B cell (primary cell): ENCODE results near the gene CLIP1. TPM values are rescaled to one million over a fixed set of nuclear protein-coding genes. Genes with fewer than 3 reads are reported as not detected.

Experiments used
- ATAC-seq: fragments of 200-7000 bp; cut with Tn5 transposase; one replicate; pipeline ENCODE4 v1.10.0; 2021; ENCODE audit warnings: low read depth, mild to moderate bottlenecking, moderate number of reproducible peaks, moderate library complexity
- CTCF ChIA-PET: fragments of 350-600 bp; sonication (Branson Sonifier 250); formaldehyde crosslinking; loops from one replicate; lab custom pipeline; 2021; ENCODE audit warnings: antibody characterized with exemption, inconsistent platforms; lab: Charles Lee
- POLR2A ChIA-PET: fragments of 350-600 bp; sonication (Branson Sonifier 250); formaldehyde crosslinking; loops from one replicate; lab custom pipeline; 2021; ENCODE audit warnings: antibody characterized with exemption; lab: Charles Lee
- DNase-seq: peaks from one replicate; pipeline ENCODE4 v3.0.0; 2013
- H2AFZ ChIP-seq: 2 replicates; pipeline ENCODE4 v1.6.1; 2012; ENCODE audit warnings: mild to moderate bottlenecking, low read depth, low read length; ENCODE audit not compliant: insufficient read depth, poor library complexity, severe bottlenecking
- H3K27ac ChIP-seq, 2 donors: 1 replicate in 1 of 2; 2 replicates in 1 of 2; pipeline ENCODE4 v1.5.1; 2012 to 2013; ENCODE audit warnings: low read length in 2 of 2, mild to moderate bottlenecking in 2 of 2, moderate library complexity in 1 of 2
- H3K27me3 ChIP-seq, 4 experiments: fragments of 200-600 bp in 1 of 4; sonication (generic) in 1 of 4; replicated peaks in 1 of 4; 1 replicate in 2 of 4; 2 replicates in 2 of 4; pipeline versions ENCODE4 v1.6.1 to v1.7.0; 2013 to 2016; ENCODE audit warnings: low read length in 3 of 4, mild to moderate bottlenecking in 2 of 4, mixed read lengths in 1 of 4, moderate library complexity in 1 of 4; ENCODE audit not compliant: insufficient read depth in 4 of 4, control insufficient read depth in 3 of 4; ENCODE audit errors: control extremely low read depth in 1 of 4
- H3K36me3 ChIP-seq, 2 experiments: replicated peaks in 1 of 2; 1 replicate in 1 of 2; 2 replicates in 1 of 2; pipeline versions ENCODE4 v1.6.1 to v1.7.1; 2013; ENCODE audit warnings: low read length in 1 of 2; ENCODE audit not compliant: insufficient read depth in 2 of 2, control insufficient read depth in 1 of 2; ENCODE audit errors: control extremely low read depth in 1 of 2, extremely low read depth in 1 of 2
- H3K4me1 ChIP-seq, 2 donors: fragments of 200-600 bp in 1 of 2; sonication (generic) in 1 of 2; 1 replicate in 1 of 2; 2 replicates in 1 of 2; pipeline versions ENCODE4 v1.5.1 to v1.6.1; 2013 to 2017; ENCODE audit warnings: low read length in 2 of 2; ENCODE audit not compliant: control insufficient read depth in 2 of 2, insufficient read depth in 2 of 2
- H3K4me2 ChIP-seq: replicated peaks from 2 replicates; pipeline ENCODE3; 2012; ENCODE audit warnings: mild to moderate bottlenecking, low read depth, low read length; ENCODE audit not compliant: poor library complexity, severe bottlenecking
- H3K4me3 ChIP-seq, 5 experiments: fragments of 200-600 bp in 1 of 5; sonication (generic) in 1 of 5; 1 replicate in 3 of 5; 2 replicates in 2 of 5; pipeline versions ENCODE4 v1.5.1 to v1.7.0; 2011 to 2016; ENCODE audit warnings: low read length in 4 of 5, mild to moderate bottlenecking in 4 of 5, low read depth in 2 of 5, control low read depth in 1 of 5, moderate library complexity in 1 of 5; ENCODE audit not compliant: insufficient read depth in 1 of 5; ENCODE audit errors: control extremely low read depth in 1 of 5, extremely low read depth in 1 of 5
- H3K79me2 ChIP-seq: fragments of 200-600 bp; sonication (generic); one replicate; pipeline ENCODE4 v1.6.0; 2016; ENCODE audit warnings: low read length; ENCODE audit not compliant: control insufficient read depth, insufficient read depth
- H3K9ac ChIP-seq: fragments of 200-600 bp; sonication (generic); 2 replicates; pipeline ENCODE4 v1.6.1; 2017; ENCODE audit warnings: mild to moderate bottlenecking, low read length, moderate library complexity
- H3K9me3 ChIP-seq, 3 donors: one replicate each; pipeline versions ENCODE4 v1.6.1 to v1.7.1; 2013; ENCODE audit warnings: low read length in 2 of 3; ENCODE audit not compliant: control insufficient read depth in 2 of 3, insufficient read depth in 1 of 3; ENCODE audit errors: control extremely low read depth in 1 of 3
- H4K20me1 ChIP-seq: 2 replicates; pipeline ENCODE4 v1.6.0; 2012; ENCODE audit warnings: mild to moderate bottlenecking, low read length; ENCODE audit not compliant: insufficient read depth, control insufficient read depth, poor library complexity, severe bottlenecking
- H3K27ac Mint-ChIP-seq: one replicate; pipeline ENCODE4 v1.8.0; 2021; ENCODE audit warnings: mixed read lengths
- H3K27me3 Mint-ChIP-seq: one replicate; pipeline ENCODE4 v1.8.0; 2021; ENCODE audit warnings: mixed read lengths
- H3K4me1 Mint-ChIP-seq: one replicate; pipeline ENCODE4 v1.8.0; 2021; ENCODE audit warnings: mixed read lengths
- H3K4me3 Mint-ChIP-seq: one replicate; pipeline ENCODE4 v1.8.0; 2021; ENCODE audit warnings: mixed read lengths
- H3K9me3 Mint-ChIP-seq: one replicate; pipeline ENCODE4 v1.8.0; 2022; ENCODE audit warnings: mixed read lengths; ENCODE audit not compliant: insufficient read depth
- CTCF ChIP-seq: fragments of 200-600 bp; IDR thresholded peaks from one replicate; pipeline ENCODE4 v1.8.0; 2022; ENCODE audit warnings: antibody characterized with exemption, mild to moderate bottlenecking
- EZH2 ChIP-seq: IDR thresholded peaks from 2 replicates; pipeline ENCODE4 v1.6.1; 2012; ENCODE audit warnings: borderline replicate concordance, low read depth, mild to moderate bottlenecking, moderate library complexity, low read length; ENCODE audit not compliant: insufficient read depth, poor library complexity, severe bottlenecking
- WGBS: methylation state at CpG from one replicate; pipeline ENCODE4 v1.1.5; 2013; ENCODE audit warnings: missing lambda C conversion rate; ENCODE audit not compliant: insufficient coverage; 5-methylcytosine and 5-hydroxymethylcytosine counted together
- intact Hi-C: fragments of 100-400 bp; cut with micrococcal nuclease; formaldehyde crosslinking; loops from one replicate; pipeline ENCODE4 v1.10.0; 2022
- polyA plus RNA-seq: library from polyadenylated mRNA; depleted of rRNA; stranded (reverse); fragments of >200 nt; gene quantifications from 2 replicates; pipeline ENCODE4 v1.2.3, GENCODE V29; 2012
- total RNA-seq, 2 donors: library from RNA; stranded (reverse); fragments of 120-200 nt in 1 of 2; gene quantifications; 1 replicate in 1 of 2; 2 replicates in 1 of 2; pipeline versions ENCODE4 v1.2.3 to v1.2.4, GENCODE V29; 2013 to 2022

Gene CLIP1
- total and polyA plus RNA-seq, 2 donors (not counting 1 experiment from before 2014, with no cell fraction given) = 17.0 to 64.9 TPM

- no peak overlapping the region for H3K4me2 ChIP-seq
- Mint-ChIP-seq H3K9me3 (no peaks in the 10 kb centered on the region), H3K4me1 (no peaks in the 10 kb centered on the region), H3K27me3 (no peaks in the 10 kb centered on the region), H3K27ac (no peak overlapping the region), H3K4me3 (no peak overlapping the region)
- WGBS = 98% methylated on average over 5 of the region's 7 CpGs
- ChIA-PET POLR2A (no interaction called here), CTCF (no interaction called here)
- no peak overlapping the region for H3K4me3 ChIP-seq
- TF ChIP-seq EZH2 = no peak
- no peak for TF ChIP-seq CTCF
- no peaks in the 10 kb centered on the region for H3K9me3 ChIP-seq
- no peak overlapping the region for H2AFZ ChIP-seq
- no peak for DNase-seq
- no peak for ATAC-seq
- no peak overlapping the region for H3K9ac ChIP-seq
- H4K20me1 ChIP-seq = no peaks in the 10 kb centered on the region
- H3K4me1 ChIP-seq = no peaks in the 10 kb centered on the region
- H3K36me3 ChIP-seq = peaks cover 4 to 63% of the 10 kb centered on the region in 2 experiments
- no peak overlapping the region for H3K27ac ChIP-seq
- H3K79me2 ChIP-seq = no peaks in the 10 kb centered on the region
- H3K27me3 ChIP-seq = no peaks in the 10 kb centered on the region
- intact Hi-C loops = no loop called here
These were observed 186.7 kb downstream of the CLIP1 start for GRCh38 chr12:122235741-122236140.

- peaks cover 2% of the 10 kb centered on the region for H3K4me1 Mint-ChIP-seq
- ChIA-PET CTCF (interaction anchor here (0.7 kb wide), 1 partner anchor 1014 kb away, joined by 3 read pairs; no protein-coding TSS in a partner anchor), POLR2A (no interaction called here)
- no peak overlapping the region for H3K4me2 ChIP-seq
- H3K4me3 Mint-ChIP-seq = no peak overlapping the region
- 100% methylated on average over 3 of the region's 10 CpGs for WGBS
- H3K79me2 ChIP-seq = no peaks in the 10 kb centered on the region
- H3K4me3 ChIP-seq = no peak overlapping the region
- peaks cover 2 to 62% of the 10 kb centered on the region in 2 experiments for H3K36me3 ChIP-seq
- ATAC-seq (no peak), DNase-seq (no peak)
- intact Hi-C loops = no loop called here
- no peak overlapping the region for H3K27ac Mint-ChIP-seq
- no peaks in the 10 kb centered on the region for H3K27me3 ChIP-seq
- no peak overlapping the region for H3K27ac ChIP-seq
- TF ChIP-seq CTCF (no peak), EZH2 (no peak)
- H4K20me1 ChIP-seq = peaks cover under 1% of the 10 kb centered on the region
- H2AFZ ChIP-seq = no peak overlapping the region
- no peaks in the 10 kb centered on the region for H3K27me3 Mint-ChIP-seq
- no peak overlapping the region for H3K9ac ChIP-seq
- H3K4me1 ChIP-seq = no peaks in the 10 kb centered on the region
- H3K9me3 Mint-ChIP-seq = no peaks in the 10 kb centered on the region
- no peaks in the 10 kb centered on the region for H3K9me3 ChIP-seq
These were observed 189.8 kb downstream of the CLIP1 start for GRCh38 chr12:122232691-122233090.
